Left colon (tissue), 2 donors: ENCODE data around the gene MYH14. TPM values are rescaled to one million over a fixed set of nuclear protein-coding genes. Genes with fewer than 3 reads are reported as not detected.
"Not testable (repeated sequence)": the region's sequence is repeated elsewhere in the genome, so short reads cannot be mapped to it uniquely, and the experiment has no call there.

Experiments used
- ATAC-seq: fragments of 200-7000 bp; cut with Tn5 transposase; one replicate; pipeline ENCODE4 v1.9.1; 2020; ENCODE audit warnings: mild to moderate bottlenecking, moderate library complexity
- DNase-seq, 2 donors: peaks; one replicate each; pipeline ENCODE4 v3.0.0-alpha.2; 2020
- intact Hi-C, 2 donors: fragments of 100-400 bp; cut with DNase I in 1 of 2; cut with micrococcal nuclease in 1 of 2; formaldehyde crosslinking; loops; one replicate each; pipeline versions ENCODE4 v1.11.2 to v1.14.0; 2022; cut with DNase I, micrococcal nuclease
- total RNA-seq, 2 donors: library from RNA; stranded (reverse); fragmentation: NEBNext Ultra II Directional; extraction: Animal tissue kit (Norgen Biotek cat#: 25700); gene quantifications; one replicate each; pipeline ENCODE4 v1.2.1, GENCODE V29; 2021
- donor health status: DM: no; HTN: no; CAD: no.
- donor health status: DM: yes; HTN: yes; CAD: no.

MYH14 gene
- total RNA-seq, 2 donors from 2014 or later = 455 to 653 TPM

- no peak for ATAC-seq
- intact Hi-C loops = no loop called here
- no peak for DNase-seq
Observed at GRCh38 chr19:50323782-50324133, 120.3 kb downstream of the MYH14 start.

- no peak for DNase-seq
- no peak for ATAC-seq
- intact Hi-C loops = no loop called here
Observed at GRCh38 chr19:50324331-50324730, 120.9 kb downstream of the MYH14 start.

- ATAC-seq = peak; percentile 44
- intact Hi-C loops = no loop called here
Observed at GRCh38 chr19:50325310-50326100, 122.1 kb downstream of the MYH14 start.

GRCh38 chr19:50326101-50326664, 122.8 kb downstream of the MYH14 start:
- no peak for DNase-seq
- intact Hi-C loops = no loop called here
- no peak for ATAC-seq

More at GRCh38 chr19:50325310-50326100, 122.1 kb downstream of the MYH14 start:
- DNase-seq = peak; percentile 44 to 73

- ATAC-seq (no peak), DNase-seq (no peak)
- intact Hi-C loops = no loop called here
Observed at GRCh38 chr19:50327013-50327412, 123.6 kb downstream of the MYH14 start.

GRCh38 chr19:50327461-50328223, 124.2 kb downstream of the MYH14 start:
- intact Hi-C loops = no loop called here
- ATAC-seq (no peak), DNase-seq (no peak)

GRCh38 chr19:50328224-50328872, 124.9 kb downstream of the MYH14 start:
- intact Hi-C loops = no loop called here
- peak in 1 of 2 donors; percentile 44 for DNase-seq
- no peak for ATAC-seq

GRCh38 chr19:50328873-50329145, 125.4 kb downstream of the MYH14 start:
- ATAC-seq (no peak), DNase-seq (no peak)
- intact Hi-C loops = no loop called here

- ATAC-seq (peak; percentile 75), DNase-seq (peak; percentile 99 to 100)
- intact Hi-C loops = no loop called here
Observed at GRCh38 chr19:50329146-50329925, 125.9 kb downstream of the MYH14 start, which contains the start of gene KCNC3. Gene KCNC3 (minus strand): TSS chr19:50329377. CDS start chr19:50329082, 295 bp downstream.

GRCh38 chr19:50329926-50330294, 126.5 kb downstream of the MYH14 start:
- intact Hi-C loops, ATAC-seq, DNase-seq: not testable (repeated sequence)

- ATAC-seq (peak; percentile 38), DNase-seq (peak; percentile 76 to 86)
- intact Hi-C loops = no loop called here
Observed at GRCh38 chr19:50330365-50331078, 127.1 kb downstream of the MYH14 start.

GRCh38 chr19:50331221-50331993, 128.0 kb downstream of the MYH14 start:
- no peak for ATAC-seq
- DNase-seq = no peak
- intact Hi-C loops = no loop called here

- intact Hi-C loops = no loop called here
- DNase-seq (no peak), ATAC-seq (no peak)
Observed at GRCh38 chr19:50331994-50332243, 128.5 kb downstream of the MYH14 start.

- intact Hi-C loops = no loop called here
- ATAC-seq (no peak), DNase-seq (no peak)
Observed at GRCh38 chr19:50332244-50333038, 129.0 kb downstream of the MYH14 start.

GRCh38 chr19:50333235-50333736, 129.9 kb downstream of the MYH14 start:
- ATAC-seq (peak; percentile 59), DNase-seq (peak; percentile 89 to 90)
- intact Hi-C loops = no loop called here

GRCh38 chr19:50333737-50334617, 130.6 kb downstream of the MYH14 start:
- DNase-seq (peak; percentile 50 to 84), ATAC-seq (peak; percentile 38)
- intact Hi-C loops = no loop called here
